HepG2 (cell line): ENCODE measurements around the gene OGFOD3. TPM values are rescaled to one million over a fixed set of nuclear protein-coding genes. Genes with fewer than 3 reads are reported as not detected.

Source experiments
- DNMT1 ChIP-seq: sonication (generic); formaldehyde crosslinking; IDR thresholded peaks from 2 replicates; pipeline ENCODE4 v1.5.1; 2020; ENCODE audit warnings: mild to moderate bottlenecking, missing genetic modification reagents
- NCOR1 ChIP-seq: fragments of 200-600 bp; sonication (generic); IDR thresholded peaks from 2 replicates; pipeline ENCODE4 v1.7.0; 2017; ENCODE audit warnings: antibody characterized with exemption, low read length, borderline replicate concordance
- PHB2 ChIP-seq: fragments of 450-650 bp; IDR thresholded peaks from 2 replicates; pipeline ENCODE4 v1.6.1; 2018; ENCODE audit not compliant: partially characterized antibody
- PHF20 ChIP-seq: sonication (generic); formaldehyde crosslinking; IDR thresholded peaks from 2 replicates; pipeline ENCODE4 v1.5.0; 2020; ENCODE audit warnings: mild to moderate bottlenecking, missing genetic modification reagents
- RORA ChIP-seq: sonication (generic); formaldehyde crosslinking; IDR thresholded peaks from 2 replicates; pipeline ENCODE4 v1.5.0; 2020; ENCODE audit warnings: mild to moderate bottlenecking, missing genetic modification reagents, moderate library complexity
- SRF ChIP-seq: IDR thresholded peaks from 2 replicates; pipeline ENCODE4 v1.6.1; 2011; ENCODE audit warnings: mild to moderate bottlenecking, low read depth, low read length, moderate library complexity
- U2AF1 ChIP-seq: fragments of 200-400 bp; formaldehyde crosslinking; optimal IDR thresholded peaks from 2 replicates; pipeline ENCODE3; 2017; ENCODE audit warnings: mild to moderate bottlenecking, low read depth, low read length
- ZNF264 ChIP-seq: sonication (generic); formaldehyde crosslinking; IDR thresholded peaks from 2 replicates; pipeline ENCODE4 v1.4.0; 2020; ENCODE audit warnings: missing genetic modification reagents
- ZNF3 ChIP-seq: IDR thresholded peaks from 2 replicates; pipeline ENCODE4 v1.7.0; 2017; ENCODE audit warnings: inconsistent platforms
- ZNF326 ChIP-seq: sonication (generic); formaldehyde crosslinking; IDR thresholded peaks from 2 replicates; pipeline ENCODE4 v1.4.0; 2020; ENCODE audit warnings: missing genetic modification reagents, borderline replicate concordance
- ZNF530 ChIP-seq: sonication (generic); formaldehyde crosslinking; IDR thresholded peaks from 2 replicates; pipeline ENCODE4 v1.5.0; 2020; ENCODE audit warnings: low read depth, mild to moderate bottlenecking, missing genetic modification reagents
- polyA plus RNA-seq, 8 experiments: library from polyadenylated mRNA; depleted of rRNA in 3 of 8; stranded (reverse) in 7 of 8; unstranded in 1 of 8; fragments of >200 nt; fragmentation: Illumina TruSeq in 4 of 8; extraction: Trizol in 4 of 8; gene quantifications; 2 replicates each; pipeline versions ENCODE4 v1.2.1 to v1.2.3, GENCODE V29; 2011 to 2016; ENCODE audit warnings: low read depth in 4 of 8, missing spikeins in 1 of 8, mixed read lengths in 1 of 8; ENCODE audit not compliant: insufficient read depth in 1 of 8
- total RNA-seq, 5 experiments: library from RNA; depleted of rRNA; stranded (reverse); fragments of >200 nt; fragmentation: Illumina TruSeq; extraction: Trizol; gene quantifications; 2 replicates each; pipeline ENCODE4 v1.2.3, GENCODE V29; 2016; ENCODE audit warnings: low read depth in 1 of 5
- TF ChIP-seq, protein P1 (sequence below): sonication (generic); formaldehyde crosslinking; IDR thresholded peaks from 2 replicates; pipeline ENCODE4 v1.4.0; 2020; ENCODE audit warnings: missing genetic modification reagents, mild to moderate bottlenecking, borderline replicate concordance
- TF ChIP-seq, protein P2 (sequence below): IDR thresholded peaks from 2 replicates; pipeline ENCODE4 v1.6.1; 2016; ENCODE audit warnings: low read depth
- TF ChIP-seq, protein P3 (sequence below): sonication (generic); formaldehyde crosslinking; conservative IDR thresholded peaks from 2 replicates; pipeline ENCODE4 v1.8.1; 2023; ENCODE audit warnings: missing genetic modification reagents
- TF ChIP-seq, protein P4 (sequence below): sonication (generic); formaldehyde crosslinking; IDR thresholded peaks from 2 replicates; pipeline ENCODE4 v1.4.0; 2020; ENCODE audit warnings: mild to moderate bottlenecking, missing genetic modification reagents
- TF ChIP-seq, protein P5 (sequence below): sonication (generic); formaldehyde crosslinking; IDR thresholded peaks from 2 replicates; pipeline ENCODE4 v1.4.0; 2020; ENCODE audit warnings: missing genetic modification reagents
- TF ChIP-seq, protein P6 (sequence below): sonication (generic); formaldehyde crosslinking; IDR thresholded peaks from 2 replicates; pipeline ENCODE4 v1.5.0; 2020; ENCODE audit warnings: mild to moderate bottlenecking, missing genetic modification reagents, borderline replicate concordance

Gene OGFOD3
- total and polyA plus RNA-seq, 2 of the 13 experiments (the other 11 are each of a cell fraction or from before 2014, with no cell fraction given): 40.0 to 42.1 TPM

DNA sequence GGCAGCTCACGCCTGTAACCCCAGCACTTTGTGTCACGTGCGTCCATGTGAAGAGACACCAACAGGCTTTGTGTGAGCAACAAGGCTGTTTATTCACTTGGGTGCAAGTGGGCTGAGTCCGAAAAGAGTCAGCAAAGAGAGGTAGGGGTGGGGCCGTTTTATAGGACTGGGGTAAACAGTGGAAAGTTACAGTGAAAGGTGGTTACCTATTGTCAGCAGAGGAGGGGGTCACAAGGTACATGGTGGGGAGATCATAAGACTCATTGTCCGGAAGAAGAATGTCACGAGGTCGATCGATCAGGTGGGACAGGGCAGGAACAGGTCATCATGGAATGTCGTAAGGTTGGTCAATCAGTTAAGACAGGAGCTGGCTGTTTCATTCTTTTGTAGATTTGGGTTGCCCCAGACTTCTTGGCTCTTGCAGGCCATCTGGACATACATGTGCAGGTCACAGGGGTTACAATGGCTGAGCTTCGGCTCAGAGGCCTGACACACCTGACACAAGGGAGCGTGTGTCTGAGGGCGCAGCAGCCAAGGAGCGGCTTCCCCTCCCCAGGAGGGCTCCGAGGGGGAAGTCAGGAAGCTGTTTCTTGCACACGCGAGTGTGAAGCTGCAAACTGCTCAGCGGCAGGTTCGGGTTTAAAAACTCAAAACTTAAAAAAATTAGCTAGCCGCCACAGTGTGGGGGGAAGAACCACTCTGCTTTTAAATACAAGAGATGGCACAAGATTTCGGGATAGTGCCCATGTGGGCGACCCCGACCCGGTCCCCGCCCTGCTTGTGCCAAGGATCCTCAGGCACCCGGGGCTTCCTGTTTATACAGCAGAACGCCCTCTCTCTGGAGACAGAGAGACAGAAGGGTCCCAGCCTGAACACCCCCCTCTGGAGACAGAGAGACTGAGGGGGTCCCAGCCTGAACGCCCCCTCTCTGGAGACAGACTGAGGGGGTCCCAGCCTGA, 71.8 kb downstream of the OGFOD3 start (continued):
- TF ChIP-seq, protein P1, sequence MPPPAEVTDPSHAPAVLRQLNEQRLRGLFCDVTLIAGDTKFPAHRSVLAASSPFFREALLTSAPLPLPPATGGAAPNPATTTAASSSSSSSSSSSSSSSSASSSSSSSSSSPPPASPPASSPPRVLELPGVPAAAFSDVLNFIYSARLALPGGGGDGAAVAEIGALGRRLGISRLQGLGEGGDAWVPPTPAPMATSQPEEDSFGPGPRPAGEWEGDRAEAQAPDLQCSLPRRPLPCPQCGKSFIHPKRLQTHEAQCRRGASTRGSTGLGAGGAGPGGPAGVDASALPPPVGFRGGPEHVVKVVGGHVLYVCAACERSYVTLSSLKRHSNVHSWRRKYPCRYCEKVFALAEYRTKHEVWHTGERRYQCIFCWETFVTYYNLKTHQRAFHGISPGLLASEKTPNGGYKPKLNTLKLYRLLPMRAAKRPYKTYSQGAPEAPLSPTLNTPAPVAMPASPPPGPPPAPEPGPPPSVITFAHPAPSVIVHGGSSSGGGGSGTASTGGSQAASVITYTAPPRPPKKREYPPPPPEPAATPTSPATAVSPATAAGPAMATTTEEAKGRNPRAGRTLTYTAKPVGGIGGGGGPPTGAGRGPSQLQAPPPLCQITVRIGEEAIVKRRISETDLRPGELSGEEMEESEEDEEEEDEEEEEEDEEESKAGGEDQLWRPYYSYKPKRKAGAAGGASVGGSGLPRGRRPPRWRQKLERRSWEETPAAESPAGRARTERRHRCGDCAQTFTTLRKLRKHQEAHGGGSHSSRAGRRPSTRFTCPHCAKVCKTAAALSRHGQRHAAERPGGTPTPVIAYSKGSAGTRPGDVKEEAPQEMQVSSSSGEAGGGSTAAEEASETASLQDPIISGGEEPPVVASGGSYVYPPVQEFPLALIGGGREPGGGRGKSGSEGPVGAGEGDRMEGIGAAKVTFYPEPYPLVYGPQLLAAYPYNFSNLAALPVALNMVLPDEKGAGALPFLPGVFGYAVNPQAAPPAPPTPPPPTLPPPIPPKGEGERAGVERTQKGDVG (CRISPR knock-in tag): peak; percentile 93; the same call in 1 of the 2 replicates
- TF ChIP-seq ZNF326 (CRISPR knock-in tag): no peak
- TF ChIP-seq RORA: no peak
- no peak for TF ChIP-seq PHB2
- TF ChIP-seq, protein P2, sequence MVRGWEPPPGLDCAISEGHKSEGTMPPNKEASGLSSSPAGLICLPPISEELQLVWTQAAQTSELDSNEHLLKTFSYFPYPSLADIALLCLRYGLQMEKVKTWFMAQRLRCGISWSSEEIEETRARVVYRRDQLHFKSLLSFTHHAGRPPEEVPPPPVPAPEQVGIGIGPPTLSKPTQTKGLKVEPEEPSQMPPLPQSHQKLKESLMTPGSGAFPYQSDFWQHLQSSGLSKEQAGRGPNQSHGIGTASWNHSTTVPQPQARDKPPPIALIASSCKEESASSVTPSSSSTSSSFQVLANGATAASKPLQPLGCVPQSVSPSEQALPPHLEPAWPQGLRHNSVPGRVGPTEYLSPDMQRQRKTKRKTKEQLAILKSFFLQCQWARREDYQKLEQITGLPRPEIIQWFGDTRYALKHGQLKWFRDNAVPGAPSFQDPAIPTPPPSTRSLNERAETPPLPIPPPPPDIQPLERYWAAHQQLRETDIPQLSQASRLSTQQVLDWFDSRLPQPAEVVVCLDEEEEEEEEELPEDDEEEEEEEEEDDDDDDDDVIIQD (CRISPR knock-in tag): peak; percentile 68
- TF ChIP-seq, protein P3, sequence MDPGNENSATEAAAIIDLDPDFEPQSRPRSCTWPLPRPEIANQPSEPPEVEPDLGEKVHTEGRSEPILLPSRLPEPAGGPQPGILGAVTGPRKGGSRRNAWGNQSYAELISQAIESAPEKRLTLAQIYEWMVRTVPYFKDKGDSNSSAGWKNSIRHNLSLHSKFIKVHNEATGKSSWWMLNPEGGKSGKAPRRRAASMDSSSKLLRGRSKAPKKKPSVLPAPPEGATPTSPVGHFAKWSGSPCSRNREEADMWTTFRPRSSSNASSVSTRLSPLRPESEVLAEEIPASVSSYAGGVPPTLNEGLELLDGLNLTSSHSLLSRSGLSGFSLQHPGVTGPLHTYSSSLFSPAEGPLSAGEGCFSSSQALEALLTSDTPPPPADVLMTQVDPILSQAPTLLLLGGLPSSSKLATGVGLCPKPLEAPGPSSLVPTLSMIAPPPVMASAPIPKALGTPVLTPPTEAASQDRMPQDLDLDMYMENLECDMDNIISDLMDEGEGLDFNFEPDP (CRISPR knock-in tag): no peak
- no peak for TF ChIP-seq U2AF1
- peak; percentile 95 for TF ChIP-seq ZNF264
- TF ChIP-seq, protein P4, sequence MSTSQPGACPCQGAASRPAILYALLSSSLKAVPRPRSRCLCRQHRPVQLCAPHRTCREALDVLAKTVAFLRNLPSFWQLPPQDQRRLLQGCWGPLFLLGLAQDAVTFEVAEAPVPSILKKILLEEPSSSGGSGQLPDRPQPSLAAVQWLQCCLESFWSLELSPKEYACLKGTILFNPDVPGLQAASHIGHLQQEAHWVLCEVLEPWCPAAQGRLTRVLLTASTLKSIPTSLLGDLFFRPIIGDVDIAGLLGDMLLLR (CRISPR knock-in tag): no peak
- TF ChIP-seq ZNF530 (CRISPR knock-in tag): no peak
- TF ChIP-seq PHF20 (CRISPR knock-in tag): no peak
- TF ChIP-seq DNMT1 (CRISPR knock-in tag): 0 out of 2 replicates have a peak, but pooled peaks have one; percentile 23
- no peak for TF ChIP-seq ZNF3 (CRISPR knock-in tag)
- TF ChIP-seq, protein P5, sequence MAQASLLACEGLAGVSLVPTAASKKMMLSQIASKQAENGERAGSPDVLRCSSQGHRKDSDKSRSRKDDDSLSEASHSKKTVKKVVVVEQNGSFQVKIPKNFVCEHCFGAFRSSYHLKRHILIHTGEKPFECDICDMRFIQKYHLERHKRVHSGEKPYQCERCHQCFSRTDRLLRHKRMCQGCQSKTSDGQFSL (CRISPR knock-in tag): peak; percentile 66; the same call in 1 of the 2 replicates
- peak; percentile 90 for TF ChIP-seq NCOR1
- TF ChIP-seq SRF: no peak
- TF ChIP-seq, protein P6, sequence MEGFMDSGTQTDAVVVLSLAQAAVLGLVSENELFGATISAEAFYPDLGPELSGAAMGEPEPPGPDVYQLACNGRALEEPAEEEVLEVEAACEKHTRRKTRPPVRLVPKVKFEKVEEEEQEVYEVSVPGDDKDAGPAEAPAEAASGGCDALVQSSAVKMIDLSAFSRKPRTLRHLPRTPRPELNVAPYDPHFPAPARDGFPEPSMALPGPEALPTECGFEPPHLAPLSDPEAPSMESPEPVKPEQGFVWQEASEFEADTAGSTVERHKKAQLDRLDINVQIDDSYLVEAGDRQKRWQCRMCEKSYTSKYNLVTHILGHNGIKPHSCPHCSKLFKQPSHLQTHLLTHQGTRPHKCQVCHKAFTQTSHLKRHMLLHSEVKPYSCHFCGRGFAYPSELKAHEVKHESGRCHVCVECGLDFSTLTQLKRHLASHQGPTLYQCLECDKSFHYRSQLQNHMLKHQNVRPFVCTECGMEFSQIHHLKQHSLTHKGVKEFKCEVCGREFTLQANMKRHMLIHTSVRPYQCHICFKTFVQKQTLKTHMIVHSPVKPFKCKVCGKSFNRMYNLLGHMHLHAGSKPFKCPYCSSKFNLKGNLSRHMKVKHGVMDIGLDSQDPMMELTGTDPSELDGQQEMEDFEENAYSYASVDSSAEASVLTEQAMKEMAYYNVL: peak; percentile 97
